HCT116 (cell line): ENCODE measurements around the gene ABL2. TPM values are rescaled to one million over a fixed set of nuclear protein-coding genes. Genes with fewer than 3 reads are reported as not detected.

Source experiments
- ATAC-seq: fragments of 200-7000 bp; cut with Tn5 transposase; 2 replicates; pipeline ENCODE4 v1.9.1; 2020; ENCODE audit warnings: mild to moderate bottlenecking, moderate library complexity
- BruUV-seq: library from RNA; stranded (reverse); fragments of 400-500 nt; replicated peaks from 2 replicates; lab custom pipeline; 2021; lab: Mats Ljungman, UMichigan
- CTCF ChIA-PET: fragments of 300-600 bp; sonication (Branson Sonifier 250); formaldehyde crosslinking; loops from one replicate; lab custom pipeline; 2021; ENCODE audit warnings: antibody characterized with exemption; lab: Charles Lee
- POLR2A ChIA-PET: fragments of 300-600, 350-600 bp; sonication (Branson Sonifier 250); formaldehyde crosslinking; loops from one replicate; lab custom pipeline; 2021; ENCODE audit warnings: antibody characterized with exemption; lab: Charles Lee
- RAD21 ChIA-PET, 2 experiments: fragments of 300-600 bp; sonication (Branson Sonifier 250); formaldehyde crosslinking; loops; one replicate each; lab custom pipeline; 2023; ENCODE audit warnings: low total read pairs in 2 of 2; ENCODE audit not compliant: uncharacterized antibody in 2 of 2, unreplicated experiment in 2 of 2, low non-redundant PET in 1 of 2; lab: Charles Lee
- DNase-seq: peaks from one replicate; pipeline ENCODE4 v3.0.0-alpha.2; 2010; ENCODE audit warnings: low read depth, low spot score
- H2AFZ ChIP-seq: fragments of 200-600 bp; shearing (Covaris generic), sonication (generic); 2 replicates; pipeline ENCODE4 v1.6.1; 2017; ENCODE audit warnings: low read depth, mixed run types, mixed read lengths, antibody characterized with exemption, low read length; ENCODE audit not compliant: poor library complexity, severe bottlenecking
- H3K27ac ChIP-seq: 2 replicates; pipeline ENCODE4 v1.5.1; 2012; ENCODE audit warnings: low read depth, low read length
- H3K27me3 ChIP-seq: fragments of 200-600 bp; sonication (generic); 2 replicates; pipeline ENCODE4 v1.6.1; 2016; ENCODE audit warnings: mixed run types, low read length, mixed read lengths; ENCODE audit not compliant: insufficient read depth
- H3K36me3 ChIP-seq, 2 experiments: fragments of 200-500 bp in 1 of 2; fragments of 200-600 bp in 1 of 2; sonication (Bioruptor generic) in 1 of 2; sonication (generic) in 1 of 2; 2 replicates each; pipeline versions ENCODE4 v1.5.1 to v1.6.1; 2014 to 2016; ENCODE audit warnings: low read length in 2 of 2, inconsistent platforms in 1 of 2, mixed read lengths in 1 of 2, mixed run types in 1 of 2; ENCODE audit not compliant: insufficient read depth in 2 of 2, control insufficient read depth in 1 of 2
- H3K4me1 ChIP-seq, 2 experiments: fragments of 200-600 bp in 1 of 2; sonication (generic) in 1 of 2; 2 replicates each; pipeline versions ENCODE4 v1.5.1 to v1.6.1; 2012 to 2017; ENCODE audit warnings: low read length in 2 of 2, inconsistent platforms in 1 of 2, mild to moderate bottlenecking in 1 of 2, mixed read lengths in 1 of 2, mixed run types in 1 of 2, moderate library complexity in 1 of 2; ENCODE audit not compliant: insufficient read depth in 2 of 2, control insufficient read depth in 1 of 2
- H3K4me2 ChIP-seq: fragments of 200-600 bp; sonication (generic); 2 replicates; pipeline ENCODE4 v1.6.1; 2017; ENCODE audit warnings: mixed run types, low read length, mixed read lengths
- H3K4me3 ChIP-seq, 2 experiments: fragments of 200-600 bp in 1 of 2; sonication (generic) in 1 of 2; replicated peaks in 1 of 2; 2 replicates each; pipeline ENCODE4 v1.5.1; 2011 to 2016; ENCODE audit warnings: low read length in 2 of 2, control low read depth in 1 of 2, low read depth in 1 of 2, mild to moderate bottlenecking in 1 of 2, mixed read lengths in 1 of 2, mixed run types in 1 of 2
- H3K79me2 ChIP-seq: fragments of 200-600 bp; sonication (generic); 2 replicates; pipeline ENCODE4 v1.6.1; 2017; ENCODE audit warnings: mild to moderate bottlenecking, mixed run types, low read length, moderate library complexity, mixed read lengths; ENCODE audit not compliant: insufficient read depth
- H3K9ac ChIP-seq: fragments of 200-600 bp; sonication (generic); 2 replicates; pipeline ENCODE4 v1.6.1; 2016; ENCODE audit warnings: low read length, mixed read lengths
- H3K9me2 ChIP-seq: fragments of 200-600 bp; sonication (generic), shearing (Covaris generic); 2 replicates; pipeline ENCODE4 v1.6.1; 2017; ENCODE audit warnings: mixed run types, mild to moderate bottlenecking, moderate library complexity; ENCODE audit not compliant: insufficient read depth
- H3K9me3 ChIP-seq, 2 experiments: fragments of 200-500 bp in 1 of 2; fragments of 200-600 bp in 1 of 2; sonication (Bioruptor generic) in 1 of 2; sonication (generic) in 1 of 2; 2 replicates each; pipeline ENCODE4 v1.6.1; 2014 to 2017; ENCODE audit warnings: low read length in 2 of 2, mixed read lengths in 2 of 2, inconsistent platforms in 1 of 2, low read depth in 1 of 2, mild to moderate bottlenecking in 1 of 2, mixed run types in 1 of 2, moderate library complexity in 1 of 2; ENCODE audit not compliant: control insufficient read depth in 1 of 2, insufficient read depth in 1 of 2
- H4K20me1 ChIP-seq: fragments of 200-600 bp; sonication (generic), shearing (Covaris generic); 2 replicates; pipeline ENCODE4 v1.6.1; 2017; ENCODE audit warnings: mixed run types, mild to moderate bottlenecking, moderate library complexity; ENCODE audit not compliant: insufficient read depth
- CBX3 ChIP-seq: IDR thresholded peaks from 2 replicates; pipeline ENCODE4 v1.6.1; 2012; ENCODE audit warnings: low read depth
- CEBPB ChIP-seq: IDR thresholded peaks from 2 replicates; pipeline ENCODE4 v1.6.1; 2012; ENCODE audit warnings: low read depth
- FOSL1 ChIP-seq: IDR thresholded peaks from 2 replicates; pipeline ENCODE4 v1.6.1; 2012; ENCODE audit warnings: low read depth
- SIN3A ChIP-seq: IDR thresholded peaks from 2 replicates; pipeline ENCODE4 v1.6.1; 2012; ENCODE audit warnings: low read depth
- SP1 ChIP-seq: IDR thresholded peaks from 2 replicates; pipeline ENCODE4 v1.6.1; 2012; ENCODE audit warnings: low read depth
- YY1 ChIP-seq: IDR thresholded peaks from 2 replicates; pipeline ENCODE4 v1.6.1; 2011; ENCODE audit warnings: low read length, low read depth, moderate library complexity, mild to moderate bottlenecking; ENCODE audit not compliant: insufficient replicate concordance; ENCODE audit errors: extremely low read depth
- ZNF274 ChIP-seq: fragments of 200-500 bp; sonication (Bioruptor generic); IDR thresholded peaks from 2 replicates; pipeline ENCODE4 v1.6.1; 2014; ENCODE audit warnings: mild to moderate bottlenecking, low read depth, low read length, inconsistent platforms
- intact Hi-C: fragments of 100-400 bp; cut with micrococcal nuclease; formaldehyde crosslinking; loops from 2 replicates; pipeline ENCODE4 v1.10.0; 2022
- total RNA-seq: library from RNA; stranded (reverse); gene quantifications from one replicate; pipeline ENCODE4 v1.2.1, GENCODE V29; 2021; ENCODE audit not compliant: unreplicated experiment
- TF ChIP-seq, protein P1 (sequence below): IDR thresholded peaks from 2 replicates; pipeline ENCODE4 v1.6.1; 2012
- TF ChIP-seq, protein P2 (sequence below), 3 experiments: fragments of 200-600 bp in 1 of 3; sonication (generic) in 1 of 3; IDR thresholded peaks in 2 of 3; conservative IDR thresholded peaks in 1 of 3; 2 replicates each; pipeline ENCODE4 v1.5.1; 2012 to 2017; ENCODE audit warnings: low read depth in 2 of 3, low read length in 2 of 3, antibody characterized with exemption in 1 of 3, borderline replicate concordance in 1 of 3, control low read depth in 1 of 3, mild to moderate bottlenecking in 1 of 3, mixed read lengths in 1 of 3, mixed run types in 1 of 3, moderate library complexity in 1 of 3; ENCODE audit not compliant: insufficient read depth in 1 of 3
- TF ChIP-seq, protein P3 (sequence below): IDR thresholded peaks from 2 replicates; pipeline ENCODE4 v1.6.1; 2011; ENCODE audit warnings: mild to moderate bottlenecking, low read length, moderate library complexity; ENCODE audit not compliant: insufficient replicate concordance; ENCODE audit errors: extremely low read depth

Gene ABL2
- total RNA-seq, 1 experiment from 2014 or later = 22.9 TPM

DNA sequence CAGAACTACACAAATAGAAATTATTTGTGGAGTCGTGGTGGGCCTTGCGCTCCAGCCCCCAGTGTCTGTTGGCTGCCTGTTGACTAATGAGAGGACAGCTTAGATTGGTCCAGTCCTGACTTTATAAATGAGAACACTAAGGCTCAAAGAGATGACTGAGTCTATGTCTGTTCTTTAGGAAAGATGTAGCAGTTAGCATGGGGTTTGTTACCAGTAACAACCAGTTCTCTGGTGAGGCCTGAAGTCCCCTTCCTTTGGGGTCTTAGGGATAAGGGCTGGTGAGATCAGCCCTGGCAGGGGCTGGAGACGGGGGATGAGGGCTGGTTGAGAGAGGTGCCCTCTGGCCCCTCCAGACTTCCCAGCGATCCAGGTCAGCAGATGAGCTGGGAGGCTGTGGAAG is 138.6 kb downstream of the ABL2 start:
- ATAC-seq = no peak
- no peak overlapping the region for H3K27ac ChIP-seq
- no peaks in the 10 kb centered on the region for H3K9me3 ChIP-seq
- ChIA-PET CTCF (interaction anchor here (0.7 kb wide), 1 partner anchor 15 kb away, joined by 3 read pairs; no protein-coding TSS in a partner anchor), POLR2A (no interaction called here), RAD21 (no interaction called here)
- no peaks in the 10 kb centered on the region for H3K9me2 ChIP-seq
- no peaks in the 10 kb centered on the region for H3K79me2 ChIP-seq
- BruUV-seq = no TSS peak
- no peak for DNase-seq
- H3K4me2 ChIP-seq = no peak overlapping the region
- H2AFZ ChIP-seq = no peak overlapping the region
- H4K20me1 ChIP-seq = no peaks in the 10 kb centered on the region
- H3K27me3 ChIP-seq = no peaks in the 10 kb centered on the region
- no peaks in the 10 kb centered on the region for H3K4me1 ChIP-seq
- H3K9ac ChIP-seq = no peak overlapping the region
- intact Hi-C loops = no loop called here
- peaks cover 4 to 30% of the 10 kb centered on the region in 2 experiments; a peak in 2 of 4 replicates for H3K36me3 ChIP-seq
- H3K4me3 ChIP-seq = no peak overlapping the region
- no peak for TF ChIP-seq ZNF274
- TF ChIP-seq, protein P1, sequence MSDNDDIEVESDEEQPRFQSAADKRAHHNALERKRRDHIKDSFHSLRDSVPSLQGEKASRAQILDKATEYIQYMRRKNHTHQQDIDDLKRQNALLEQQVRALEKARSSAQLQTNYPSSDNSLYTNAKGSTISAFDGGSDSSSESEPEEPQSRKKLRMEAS = no peak
- TF ChIP-seq FOSL1 = no peak
- TF ChIP-seq CBX3 = no peak
- TF ChIP-seq CEBPB = no peak
- TF ChIP-seq, protein P2, sequence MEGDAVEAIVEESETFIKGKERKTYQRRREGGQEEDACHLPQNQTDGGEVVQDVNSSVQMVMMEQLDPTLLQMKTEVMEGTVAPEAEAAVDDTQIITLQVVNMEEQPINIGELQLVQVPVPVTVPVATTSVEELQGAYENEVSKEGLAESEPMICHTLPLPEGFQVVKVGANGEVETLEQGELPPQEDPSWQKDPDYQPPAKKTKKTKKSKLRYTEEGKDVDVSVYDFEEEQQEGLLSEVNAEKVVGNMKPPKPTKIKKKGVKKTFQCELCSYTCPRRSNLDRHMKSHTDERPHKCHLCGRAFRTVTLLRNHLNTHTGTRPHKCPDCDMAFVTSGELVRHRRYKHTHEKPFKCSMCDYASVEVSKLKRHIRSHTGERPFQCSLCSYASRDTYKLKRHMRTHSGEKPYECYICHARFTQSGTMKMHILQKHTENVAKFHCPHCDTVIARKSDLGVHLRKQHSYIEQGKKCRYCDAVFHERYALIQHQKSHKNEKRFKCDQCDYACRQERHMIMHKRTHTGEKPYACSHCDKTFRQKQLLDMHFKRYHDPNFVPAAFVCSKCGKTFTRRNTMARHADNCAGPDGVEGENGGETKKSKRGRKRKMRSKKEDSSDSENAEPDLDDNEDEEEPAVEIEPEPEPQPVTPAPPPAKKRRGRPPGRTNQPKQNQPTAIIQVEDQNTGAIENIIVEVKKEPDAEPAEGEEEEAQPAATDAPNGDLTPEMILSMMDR (IDR thresholded peaks at IDR 0.05 in 2 of 3, conservative IDR thresholded peaks at IDR 0.05 in 1 of 3; ENCODE audit: borderline replicate concordance in 1 of 3, insufficient read depth in 1 of 3, low read depth in 2 of 3, low read length in 2 of 3) = no peak
- TF ChIP-seq, protein P3, sequence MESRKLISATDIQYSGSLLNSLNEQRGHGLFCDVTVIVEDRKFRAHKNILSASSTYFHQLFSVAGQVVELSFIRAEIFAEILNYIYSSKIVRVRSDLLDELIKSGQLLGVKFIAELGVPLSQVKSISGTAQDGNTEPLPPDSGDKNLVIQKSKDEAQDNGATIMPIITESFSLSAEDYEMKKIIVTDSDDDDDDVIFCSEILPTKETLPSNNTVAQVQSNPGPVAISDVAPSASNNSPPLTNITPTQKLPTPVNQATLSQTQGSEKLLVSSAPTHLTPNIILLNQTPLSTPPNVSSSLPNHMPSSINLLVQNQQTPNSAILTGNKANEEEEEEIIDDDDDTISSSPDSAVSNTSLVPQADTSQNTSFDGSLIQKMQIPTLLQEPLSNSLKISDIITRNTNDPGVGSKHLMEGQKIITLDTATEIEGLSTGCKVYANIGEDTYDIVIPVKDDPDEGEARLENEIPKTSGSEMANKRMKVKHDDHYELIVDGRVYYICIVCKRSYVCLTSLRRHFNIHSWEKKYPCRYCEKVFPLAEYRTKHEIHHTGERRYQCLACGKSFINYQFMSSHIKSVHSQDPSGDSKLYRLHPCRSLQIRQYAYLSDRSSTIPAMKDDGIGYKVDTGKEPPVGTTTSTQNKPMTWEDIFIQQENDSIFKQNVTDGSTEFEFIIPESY = no peak
- no peak for TF ChIP-seq SIN3A
- no peak for TF ChIP-seq SP1
- no peak for TF ChIP-seq YY1
